ENCODE results near the gene SBF1. TPM values are rescaled to one million over a fixed set of nuclear protein-coding genes. Genes with fewer than 3 reads are reported as not detected.

Gene SBF1
- total RNA-seq, 4 donors from 2014 or later: 59.9 to 241 (median 108) TPM

GRCh38 chr22:50396751-50397370 lies 78.0 kb downstream of the SBF1 start:
- in situ Hi-C loops (cut with MboI; ENCODE audit: low pct_ligation_motif_present in 1 of 4, low pct_unique_long_range_greater_than_20kb in 1 of 4, low sequenced_read_pairs in 3 of 4): no loop called here
- TF ChIP-seq POLR2A (IDR thresholded peaks at IDR 0.05): no peak
- no peak for TF ChIP-seq CTCF (IDR thresholded peaks at IDR 0.05)
- TF ChIP-seq EP300 (IDR thresholded peaks at IDR 0.05; ENCODE audit: low read depth): no peak
- TF ChIP-seq POLR2AphosphoS5 (IDR thresholded peaks at IDR 0.05): no peak
- no peak overlapping the region for H3K4me3 ChIP-seq
- intact Hi-C loops (cut with DNase I; ENCODE audit: low total_unique reads): no loop called here
- no peaks in the 10 kb centered on the region for H3K9me3 ChIP-seq
- H3K27ac ChIP-seq: peak overlapping the region in 1 of 4 donors; percentile 69
- H3K4me1 ChIP-seq: peaks cover 10 to 27% (median 15%) of the 10 kb centered on the region in 4 donors
- H3K27me3 ChIP-seq: no peaks in the 10 kb centered on the region
- no peak for DNase-seq
- 33 to 46% methylated on average over 5 to 6 of the region's 6 CpGs for WGBS, 2 donors (ENCODE audit: low coverage in 1 of 2)
- H3K36me3 ChIP-seq: peaks cover 0 to 6% (median 2%) of the 10 kb centered on the region in 4 donors

Other genes starting within 250 kb of the SBF1 start
- gene TUBGCP6, start 230.0 kb downstream of the SBF1 start, total RNA-seq: 100 to 1,000 TPM in 1 of 4 donors, 10 to 100 TPM in 3; 43.8 to 110 (median 73.1) TPM
- gene HDAC10, start 223.8 kb downstream of the SBF1 start, total RNA-seq: 100 to 1,000 TPM in 2 of 4 donors, 10 to 100 TPM in 2; 66.8 to 618 (median 142) TPM
- 1 to 10 TPM; 1.1 to 9.4 (median 3.3) TPM for gene MAPK12, start 213.4 kb downstream of the SBF1 start, total RNA-seq
- 1 to 10 TPM; 1.6 to 6.4 (median 2.7) TPM for gene MAPK11, start 204.7 kb downstream of the SBF1 start, total RNA-seq
- gene PLXNB2, start 167.4 kb downstream of the SBF1 start, total RNA-seq: 100 to 1,000 TPM; 305 to 880 (median 460) TPM
- 10 to 100 TPM in 2 of 4 donors, 1 to 10 TPM in 2; 3.2 to 22.7 (median 8.3) TPM for gene DENND6B, start 148.0 kb downstream of the SBF1 start, total RNA-seq
- gene PPP6R2, start 131.7 kb downstream of the SBF1 start, total RNA-seq: 100 to 1,000 TPM in 1 of 4 donors, 10 to 100 TPM in 3; 62.1 to 151 (median 77.8) TPM
- gene ADM2, start 6.5 kb upstream of the SBF1 start, total RNA-seq: 1 to 10 TPM in 3 of 4 donors, under 1 TPM in 1; 0.75 to 5.4 (median 1.2) TPM
- gene MIOX, start 11.8 kb upstream of the SBF1 start, total RNA-seq: not detected
- gene LMF2, start 32.7 kb upstream of the SBF1 start, total RNA-seq: 100 to 1,000 TPM in 1 of 4 donors, 10 to 100 TPM in 3; 54.0 to 119 (median 79.9) TPM
- 10 to 100 TPM; 26.5 to 64.7 (median 41.6) TPM for gene NCAPH2, start 33.2 kb upstream of the SBF1 start, total RNA-seq
- 10 to 100 TPM in 1 of 4 donors, 1 to 10 TPM in 2, not detected in 1; 5.1 to 63.6 (median 5.9) TPM for gene SCO2, start 50.6 kb upstream of the SBF1 start, total RNA-seq
- 10 to 100 TPM; 27.5 to 60.7 (median 32.2) TPM for gene TYMP, start 55.0 kb upstream of the SBF1 start, total RNA-seq
- 1 to 10 TPM in 1 of 4 donors, under 1 TPM in 2, not detected in 1; 0.14 to 1.5 (median 0.32) TPM for gene KLHDC7B, start 70.9 kb upstream of the SBF1 start, total RNA-seq
- gene SYCE3, start 87.9 kb upstream of the SBF1 start, total RNA-seq: not detected
- 100 to 1,000 TPM in 1 of 4 donors, 10 to 100 TPM in 3; 34.2 to 111 (median 37.6) TPM for gene CPT1B, start 103.4 kb upstream of the SBF1 start, total RNA-seq
- gene CHKB, start 107.8 kb upstream of the SBF1 start, total RNA-seq: 100 to 1,000 TPM in 1 of 4 donors, 10 to 100 TPM in 3; 74.8 to 232 (median 86.1) TPM
- gene MAPK8IP2, start 125.8 kb upstream of the SBF1 start, total RNA-seq: 1 to 10 TPM; 1.1 to 3.4 (median 1.8) TPM
- gene ARSA, start 153.1 kb upstream of the SBF1 start, total RNA-seq: 100 to 1,000 TPM in 2 of 4 donors, 10 to 100 TPM in 2; 81.2 to 253 (median 99.1) TPM
- gene SHANK3, start 197.8 kb upstream of the SBF1 start, total RNA-seq: 10 to 100 TPM in 1 of 4 donors, 1 to 10 TPM in 3; 2.7 to 30.3 (median 6.3) TPM

Data from transverse colon (tissue), 4 donors.